Ishikawa (cell line): ENCODE results near the gene NTRK3.

ENCODE experiments used
- CEBPB ChIP-seq: IDR thresholded peaks from 2 replicates; pipeline ENCODE4 v1.6.1; 2012
- CREB1 ChIP-seq: IDR thresholded peaks from 2 replicates; pipeline ENCODE4 v1.6.1; 2012; ENCODE audit warnings: low read depth
- EGR1 ChIP-seq: IDR thresholded peaks from 2 replicates; pipeline ENCODE4 v1.6.1; 2012
- EP300 ChIP-seq: IDR thresholded peaks from 2 replicates; pipeline ENCODE4 v1.6.1; 2012; ENCODE audit warnings: borderline replicate concordance
- FOXM1 ChIP-seq: IDR thresholded peaks from 2 replicates; pipeline ENCODE4 v1.6.1; 2012; ENCODE audit warnings: low read depth, borderline replicate concordance
- RAD21 ChIP-seq: IDR thresholded peaks from 2 replicates; pipeline ENCODE4 v1.6.1; 2012; ENCODE audit warnings: low read depth
- REST ChIP-seq: IDR thresholded peaks from 2 replicates; pipeline ENCODE4 v1.6.1; 2012; ENCODE audit warnings: low read depth, mild to moderate bottlenecking
- TAF1 ChIP-seq: IDR thresholded peaks from 2 replicates; pipeline ENCODE4 v1.6.1; 2012; ENCODE audit warnings: low read depth, mild to moderate bottlenecking
- YY1 ChIP-seq: IDR thresholded peaks from 2 replicates; pipeline ENCODE4 v1.6.1; 2012; ENCODE audit warnings: low read depth
- ZBTB7A ChIP-seq: IDR thresholded peaks from 2 replicates; pipeline ENCODE4 v1.6.1; 2012; ENCODE audit warnings: low read depth
- TF ChIP-seq, protein P1 (sequence below): IDR thresholded peaks from 2 replicates; pipeline ENCODE4 v1.6.1; 2012
- TF ChIP-seq, protein P2 (sequence below): IDR thresholded peaks from 2 replicates; pipeline ENCODE4 v1.6.1; 2012

- TF ChIP-seq RAD21 (no peak), YY1 (no peak), EP300 (no peak), TAF1 (no peak), FOXM1 (no peak), CREB1 (no peak), EGR1 (no peak), ZBTB7A (no peak), CEBPB (no peak), REST (no peak)
- TF ChIP-seq, protein P1, sequence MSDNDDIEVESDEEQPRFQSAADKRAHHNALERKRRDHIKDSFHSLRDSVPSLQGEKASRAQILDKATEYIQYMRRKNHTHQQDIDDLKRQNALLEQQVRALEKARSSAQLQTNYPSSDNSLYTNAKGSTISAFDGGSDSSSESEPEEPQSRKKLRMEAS: no peak
- TF ChIP-seq, protein P2, sequence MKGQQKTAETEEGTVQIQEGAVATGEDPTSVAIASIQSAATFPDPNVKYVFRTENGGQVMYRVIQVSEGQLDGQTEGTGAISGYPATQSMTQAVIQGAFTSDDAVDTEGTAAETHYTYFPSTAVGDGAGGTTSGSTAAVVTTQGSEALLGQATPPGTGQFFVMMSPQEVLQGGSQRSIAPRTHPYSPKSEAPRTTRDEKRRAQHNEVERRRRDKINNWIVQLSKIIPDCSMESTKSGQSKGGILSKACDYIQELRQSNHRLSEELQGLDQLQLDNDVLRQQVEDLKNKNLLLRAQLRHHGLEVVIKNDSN: no peak
Observed at GRCh38 chr15:88108477-88108876, 148.1 kb downstream of the NTRK3 start.
